ENCODE data around the gene IMPA2.

Gene IMPA2

DNA sequence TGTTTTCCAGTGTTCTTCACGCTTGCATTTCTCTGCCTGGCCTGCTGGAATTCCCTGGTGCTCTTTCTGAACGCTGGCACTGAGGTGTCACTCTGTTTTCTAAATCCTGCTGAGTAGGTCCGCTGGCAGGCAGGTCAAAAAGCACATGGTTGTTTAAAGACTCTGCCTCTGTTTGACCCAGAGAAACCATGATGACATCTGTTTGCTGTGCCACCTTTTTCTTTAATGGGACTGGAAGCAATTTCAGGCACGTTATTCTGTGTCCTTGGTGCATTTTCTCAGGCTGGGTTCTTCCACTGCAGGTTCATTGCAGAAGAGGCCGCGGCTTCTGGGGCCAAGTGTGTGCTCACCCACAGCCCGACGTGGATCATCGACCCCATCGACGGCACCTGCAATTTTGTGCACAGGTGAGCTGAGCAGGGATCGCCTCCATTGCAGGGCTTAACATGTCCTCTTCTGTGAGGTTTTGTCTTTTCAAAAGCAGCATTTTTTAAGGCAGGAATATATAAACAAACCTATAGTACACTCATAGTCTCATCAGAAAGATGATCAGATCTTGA, 28.4 kb downstream of the IMPA2 start:
- DNase-seq, result no peak

DNA sequence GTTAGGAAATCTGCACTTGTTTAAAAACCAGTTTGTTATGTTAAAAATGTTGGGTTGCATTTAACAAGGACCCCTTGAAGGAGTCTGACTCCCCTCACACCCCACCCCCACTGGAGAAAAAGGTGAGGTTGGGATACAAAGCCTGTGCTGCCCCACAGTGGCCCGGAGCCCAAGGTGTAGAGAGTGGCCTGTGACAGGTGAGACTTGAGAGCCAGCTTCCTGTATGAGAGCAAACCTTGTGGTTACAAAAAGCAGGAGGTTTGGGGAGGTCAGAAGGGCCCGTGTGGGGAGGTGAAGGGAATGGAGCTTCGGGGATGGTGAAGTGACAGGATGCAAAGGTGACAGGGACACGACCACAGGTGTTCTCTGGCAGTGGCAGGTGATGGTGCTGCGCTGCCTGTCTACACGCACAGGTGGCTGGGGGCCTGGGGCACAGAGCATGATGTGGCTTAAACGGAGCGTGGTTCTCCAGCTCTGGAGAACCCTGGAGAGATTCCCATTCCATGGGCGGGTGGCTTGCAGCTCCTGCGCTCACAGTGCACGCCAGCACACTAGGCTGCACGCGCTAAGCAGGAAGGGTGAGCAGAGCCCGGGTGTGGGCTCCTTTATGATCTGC, 29.0 kb downstream of the IMPA2 start:
- DNase-seq, result no peak

DNA sequence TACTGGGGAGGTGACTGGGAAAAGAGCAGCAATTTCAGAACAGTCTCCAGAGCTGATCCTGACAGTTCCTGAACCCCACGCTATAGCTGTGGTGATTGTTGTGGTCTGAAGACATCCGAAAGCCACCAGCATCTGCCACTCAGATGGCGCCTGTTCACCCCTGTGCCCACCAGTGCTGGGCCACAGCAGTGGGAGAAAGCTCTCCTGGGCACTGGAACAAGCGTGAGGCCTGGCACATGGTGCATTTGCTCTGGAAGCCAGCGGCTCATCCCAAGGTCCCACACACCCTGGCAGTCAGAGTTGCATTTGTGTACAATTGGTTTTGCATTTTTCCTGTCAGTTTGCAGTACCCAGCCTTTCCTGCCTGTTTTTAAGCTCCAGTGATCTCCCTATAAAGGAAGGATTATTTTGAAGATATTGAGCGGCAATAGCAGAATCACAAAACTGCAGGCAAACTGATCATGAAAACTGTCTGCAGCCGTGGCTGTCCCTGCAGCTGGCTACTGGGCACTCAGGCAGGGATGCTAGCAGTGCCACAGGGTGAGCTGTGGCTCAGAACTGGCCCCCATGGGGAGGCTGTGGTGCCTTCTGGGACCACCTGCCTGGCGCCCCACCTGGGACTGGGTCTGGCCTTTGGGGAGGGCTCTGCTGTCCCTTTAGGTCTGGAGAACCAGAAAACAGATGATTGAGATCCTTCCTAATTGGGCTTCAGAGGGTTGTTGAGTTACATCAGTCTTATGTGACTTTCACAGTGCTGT, 30.1 kb downstream of the IMPA2 start:
- DNase-seq, result no peak

DNA sequence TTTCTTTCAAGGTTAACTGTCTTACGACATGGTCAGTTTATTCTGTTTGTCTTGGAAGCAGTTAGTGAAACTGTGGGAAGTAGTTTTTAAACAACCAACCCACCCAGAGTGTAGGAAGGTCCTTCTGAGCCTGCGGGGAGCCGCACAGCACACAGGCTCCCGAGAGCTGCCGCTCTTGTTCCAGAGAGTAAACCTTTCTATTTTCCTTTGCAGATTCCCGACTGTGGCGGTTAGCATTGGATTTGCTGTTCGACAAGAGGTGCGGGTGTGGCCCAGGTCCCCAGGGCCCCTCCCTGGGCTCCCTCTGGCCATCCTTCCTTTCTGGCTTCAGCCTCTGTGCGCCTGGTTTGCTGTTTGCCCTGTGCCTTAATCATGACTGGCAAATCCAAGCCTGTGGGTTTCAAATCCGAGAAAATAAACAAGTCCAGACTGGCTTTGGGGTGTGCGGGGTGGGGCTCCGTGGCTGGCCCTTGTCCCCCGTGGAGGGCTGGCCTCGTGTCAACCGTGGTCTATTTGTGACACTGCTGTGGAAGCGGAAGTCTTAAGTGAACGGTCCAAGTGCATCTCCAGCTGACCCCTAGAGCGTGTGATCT, 30.7 kb downstream of the IMPA2 start:
- no peak for DNase-seq

DNA sequence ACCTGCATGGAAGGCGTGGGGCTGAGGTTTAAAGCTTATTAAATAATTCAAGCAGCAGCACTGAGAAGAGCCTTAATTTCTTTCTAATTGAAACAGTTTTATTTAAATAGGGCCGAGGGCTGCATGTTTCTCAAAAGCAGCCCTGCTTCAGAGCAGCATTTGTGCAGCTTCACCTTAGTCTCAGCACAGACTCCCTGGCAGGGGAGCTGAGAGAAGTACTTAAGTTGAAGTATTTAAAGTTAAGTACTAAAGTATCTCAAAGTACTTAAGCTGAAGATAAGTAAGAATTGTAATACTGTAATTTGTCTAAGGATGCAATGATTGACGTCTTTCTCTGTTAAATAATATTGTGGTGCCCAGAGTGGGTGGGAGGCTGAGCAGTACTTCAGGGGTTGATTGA, 31.4 kb downstream of the IMPA2 start:
- DNase-seq, result no peak

DNA sequence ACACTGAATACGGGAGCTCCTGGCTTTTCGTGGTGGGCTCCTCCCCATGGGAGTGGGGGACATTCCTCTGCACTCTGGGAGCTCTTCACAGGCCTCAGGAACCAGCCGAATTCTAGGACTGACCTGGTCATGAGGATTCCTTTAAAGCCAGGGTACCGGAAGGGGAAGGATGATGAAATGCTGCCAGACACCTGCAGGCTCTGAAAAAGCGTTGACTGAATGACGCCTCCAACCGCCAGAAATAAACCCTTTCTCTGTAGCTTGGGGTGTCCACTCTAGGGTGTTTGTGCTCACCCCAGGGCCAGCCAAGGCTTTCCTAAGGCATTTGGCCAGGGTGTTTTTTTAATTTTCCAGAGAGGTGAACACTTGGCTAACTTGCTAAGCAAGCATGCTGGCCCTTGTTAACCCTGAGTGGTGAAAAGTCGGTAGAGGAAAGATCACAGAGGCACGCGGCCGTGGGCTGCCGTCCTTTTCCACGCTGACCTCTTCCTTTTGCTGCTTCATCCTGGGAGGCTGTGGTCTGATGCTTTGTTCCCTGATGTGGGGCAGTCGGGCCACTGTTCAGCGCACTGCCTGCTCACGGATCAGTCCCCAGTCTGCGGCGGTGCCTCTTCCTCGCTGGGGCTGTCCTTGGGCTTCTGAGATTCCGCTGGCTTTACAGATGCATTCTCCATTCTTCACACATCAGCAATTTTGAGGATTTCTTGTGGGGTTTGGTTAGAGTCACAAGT, 32.0 kb downstream of the IMPA2 start:
- no peak for DNase-seq

DNA sequence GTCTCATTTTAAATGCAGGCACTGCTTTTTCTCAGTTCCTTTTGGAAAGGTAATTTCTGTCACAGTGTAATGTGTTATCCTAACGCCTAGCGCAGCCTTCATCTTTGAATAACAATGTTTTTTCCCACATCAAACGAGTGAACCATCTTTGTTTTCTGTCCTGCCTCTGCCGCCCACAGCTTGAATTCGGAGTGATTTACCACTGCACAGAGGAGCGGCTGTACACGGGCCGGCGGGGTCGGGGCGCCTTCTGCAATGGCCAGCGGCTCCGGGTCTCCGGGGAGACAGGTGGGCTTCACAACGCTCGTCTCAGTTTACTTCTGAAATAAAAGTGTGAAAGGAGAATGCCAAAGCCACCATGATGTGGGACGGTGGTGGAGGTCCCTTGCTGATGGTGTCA, 32.8 kb downstream of the IMPA2 start:
- DNase-seq, result no peak

DNA sequence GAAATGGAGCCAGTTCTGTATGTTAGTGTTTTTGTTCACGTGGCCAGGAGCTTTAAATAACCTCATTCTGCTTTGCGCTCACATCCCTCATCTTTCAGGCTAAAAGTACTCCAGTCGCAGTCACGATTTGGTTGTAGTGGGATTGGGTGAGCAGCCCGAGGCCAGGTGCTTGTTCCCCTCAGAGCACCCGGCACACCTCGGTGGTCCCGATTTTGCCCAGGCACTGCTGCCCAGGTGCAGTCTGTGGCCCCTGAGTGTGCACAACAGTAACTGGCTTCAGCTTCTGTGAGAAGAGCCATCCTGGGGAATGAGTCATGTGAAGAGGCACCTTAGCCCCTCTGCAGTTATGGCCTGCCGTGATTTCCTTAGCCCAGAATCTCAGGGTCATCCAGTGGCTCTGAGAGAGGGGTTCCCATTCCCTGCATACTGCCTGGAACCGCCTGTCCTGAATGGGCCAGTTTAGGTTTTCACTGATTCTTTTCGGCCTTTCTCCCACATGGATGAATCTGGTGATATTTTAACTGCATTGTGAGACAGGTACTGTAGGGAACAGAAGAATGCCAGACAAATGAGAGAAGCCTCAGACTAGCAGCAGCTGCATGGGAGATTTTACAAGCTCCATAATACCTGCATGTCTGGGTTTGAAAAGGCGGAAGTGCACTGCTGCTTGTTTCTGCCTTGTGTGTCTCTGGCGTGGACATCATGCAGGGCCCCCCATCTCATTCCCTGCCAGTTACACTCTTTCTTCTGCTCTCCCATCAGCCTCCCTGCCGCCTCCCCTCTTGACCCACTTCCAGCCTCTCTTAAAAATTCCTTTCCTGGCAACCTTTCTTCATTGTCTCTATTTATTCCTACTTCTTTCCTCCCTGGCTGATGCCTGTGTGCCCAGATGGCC, 33.5 kb downstream of the IMPA2 start:
- no peak for DNase-seq

DNA sequence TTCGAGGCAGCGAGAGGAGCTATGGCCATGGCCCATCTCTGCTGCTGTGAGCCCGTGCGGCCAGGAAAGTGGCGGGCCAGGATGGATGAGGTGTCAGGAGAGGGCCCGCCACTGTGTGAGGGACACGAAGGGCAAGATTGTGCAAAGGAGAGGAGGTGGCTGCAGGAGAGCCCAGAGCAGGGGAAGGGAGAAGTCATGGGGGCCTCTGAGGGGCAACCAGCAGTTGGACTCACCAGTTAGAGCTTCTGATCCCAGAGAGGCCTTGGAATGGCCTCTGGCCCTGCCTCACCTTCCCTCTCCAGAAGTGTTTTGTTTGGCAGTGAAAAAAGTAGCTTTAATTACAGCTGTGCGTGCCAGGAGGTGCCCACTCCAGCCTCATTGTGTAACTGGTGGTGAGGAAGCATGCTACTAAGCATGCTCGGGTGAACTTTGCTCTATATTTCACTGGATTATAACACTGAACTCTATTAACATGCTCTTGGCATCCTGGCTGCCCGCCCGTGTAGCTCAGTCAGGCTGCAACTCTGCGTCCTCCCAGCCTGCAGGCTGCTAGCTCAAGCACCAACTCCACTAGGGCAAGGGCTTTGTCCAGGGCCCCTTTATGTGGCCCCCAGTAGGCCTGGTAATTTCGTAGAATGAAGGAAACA, 34.2 kb downstream of the IMPA2 start:
- no peak for DNase-seq

DNA sequence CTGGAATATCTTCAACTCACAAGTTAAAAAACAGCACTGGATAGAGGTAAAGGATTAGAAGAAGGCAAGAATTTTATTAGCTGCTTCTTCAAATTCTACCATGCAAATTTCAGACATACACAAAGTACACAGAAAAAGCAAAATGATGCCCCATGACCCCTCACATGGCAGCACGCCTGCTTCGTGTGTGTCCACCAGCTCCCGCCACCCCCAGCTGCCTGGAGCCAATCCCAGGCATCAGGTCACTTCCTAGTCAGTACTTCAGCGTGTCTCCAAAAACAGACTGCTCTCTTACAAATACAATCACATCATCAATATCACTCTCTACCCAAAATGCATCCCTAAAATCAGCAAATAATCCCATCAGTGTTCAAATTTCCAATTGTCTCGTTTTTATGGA, 35.8 kb downstream of the IMPA2 start:
- DNase-seq, result no peak

DNA sequence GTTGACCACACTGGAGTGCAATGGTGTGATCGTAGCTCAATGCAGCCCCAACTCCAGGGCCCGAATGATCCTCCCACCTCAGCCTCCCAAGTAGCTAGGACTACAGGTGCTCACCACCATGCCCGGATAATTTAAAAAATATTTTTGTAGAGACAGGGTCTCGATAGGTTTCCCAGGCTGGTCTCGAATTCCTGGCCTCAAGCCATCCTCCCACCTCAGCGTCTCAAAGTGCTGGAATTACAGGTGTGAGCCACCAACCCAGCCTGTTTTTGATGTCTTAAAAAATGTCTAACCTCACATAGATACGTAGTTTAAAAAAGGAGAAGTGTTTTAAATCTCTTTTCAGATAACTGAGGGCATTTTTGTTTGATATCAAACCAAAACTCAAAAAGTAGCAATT, 37.6 kb downstream of the IMPA2 start:
- DNase-seq, result no peak

DNA sequence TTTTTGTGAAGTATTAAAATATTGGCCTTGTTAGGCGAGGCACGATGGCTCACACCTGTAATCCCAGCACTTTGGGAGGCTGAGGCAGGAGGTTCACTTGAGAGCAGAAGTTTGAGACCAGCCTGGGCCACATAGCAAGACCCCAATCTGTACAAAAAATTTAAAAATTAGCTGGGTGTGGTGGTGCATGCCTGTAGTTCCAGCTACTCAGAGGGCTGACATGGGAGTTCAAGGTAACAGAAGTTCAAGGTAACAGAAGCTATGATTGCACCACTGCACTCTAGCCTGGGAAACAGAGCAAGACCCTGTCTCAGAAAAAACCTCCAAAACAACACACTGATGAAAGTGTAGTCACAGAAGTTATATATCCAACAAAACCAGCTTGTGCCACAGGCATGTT, 39.8 kb downstream of the IMPA2 start:
- DNase-seq, result no peak

DNA sequence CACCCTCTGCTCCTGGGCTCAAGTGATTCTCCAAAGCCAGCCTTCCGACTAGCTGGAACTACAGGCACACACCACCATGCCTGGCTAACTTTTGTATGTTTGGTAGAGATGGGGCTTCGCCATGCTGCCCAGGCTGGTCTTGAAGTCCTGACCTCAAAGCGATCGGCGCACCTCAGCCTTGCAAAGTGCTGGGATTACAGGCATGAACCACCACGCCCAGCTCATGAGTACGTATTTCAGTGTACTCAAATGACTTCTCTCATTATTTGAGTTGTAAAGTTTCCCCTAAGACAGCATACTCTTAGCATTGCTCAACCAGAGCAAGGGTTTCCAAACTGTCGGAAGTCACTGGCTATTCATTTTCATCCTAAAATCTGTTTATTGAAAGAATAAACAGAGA, 40.3 kb downstream of the IMPA2 start:
- no peak for DNase-seq

DNA sequence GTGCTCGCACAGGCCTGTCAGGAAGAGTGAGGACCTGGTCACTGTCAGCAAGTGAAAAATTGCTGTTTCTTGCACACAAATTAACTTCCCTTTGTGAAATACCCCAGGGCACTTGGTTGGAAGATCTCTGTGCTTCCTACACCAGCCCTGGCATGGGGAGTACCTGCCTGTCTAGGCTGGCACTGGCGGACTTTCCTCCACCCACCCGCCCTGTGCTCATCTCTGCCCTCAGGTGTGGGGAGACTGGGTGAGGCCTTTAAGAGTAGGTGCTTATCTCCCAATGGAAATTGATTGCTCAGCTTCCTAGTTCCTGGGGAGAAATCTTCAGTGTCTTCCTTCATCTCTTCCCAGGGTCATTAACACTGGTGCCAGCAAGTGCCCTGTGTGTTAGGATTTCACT, 42.1 kb downstream of the IMPA2 start:
- DNase-seq, result no peak

DNA sequence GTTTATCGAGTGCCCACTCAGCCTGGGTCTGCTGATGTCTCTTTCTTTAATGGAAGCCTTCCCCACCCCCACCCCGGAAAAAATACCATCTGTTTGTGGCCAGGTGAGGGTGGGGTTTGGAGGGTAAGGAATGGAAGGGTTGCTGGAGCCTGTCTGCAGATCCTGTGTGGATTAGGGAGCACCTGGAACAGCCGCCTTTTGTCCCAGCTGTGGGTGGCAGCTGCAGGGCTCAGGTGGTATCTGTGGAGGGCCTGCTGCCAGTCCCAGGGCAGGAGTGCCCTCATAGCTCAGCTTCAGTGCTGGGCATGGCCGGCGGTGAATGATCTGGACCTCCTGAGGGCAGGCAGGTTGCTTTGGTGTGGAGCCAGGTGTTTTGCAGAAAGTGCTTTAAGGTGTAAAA, 45.3 kb downstream of the IMPA2 start:
- no peak for DNase-seq

DNA sequence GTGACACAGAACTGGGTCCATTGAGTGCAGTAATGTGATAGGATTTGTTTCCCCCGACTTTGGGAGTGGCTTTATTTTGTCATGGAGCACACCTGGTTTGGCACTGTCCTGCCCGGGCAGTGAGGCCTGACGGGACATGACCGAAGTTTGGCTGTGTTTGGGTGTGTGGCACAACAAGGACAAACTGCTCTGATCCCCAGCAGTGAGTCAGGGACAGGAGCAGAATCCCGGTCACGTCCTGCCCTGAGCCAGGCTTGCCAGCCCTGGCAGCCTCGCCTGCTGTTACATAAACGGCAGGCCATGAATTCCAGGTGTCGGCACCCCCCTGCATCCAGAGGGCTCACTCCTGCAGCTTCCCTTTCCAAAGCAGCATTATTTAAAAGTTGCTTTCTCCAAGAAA, 45.7 kb downstream of the IMPA2 start:
- DNase-seq, result no peak

DNA sequence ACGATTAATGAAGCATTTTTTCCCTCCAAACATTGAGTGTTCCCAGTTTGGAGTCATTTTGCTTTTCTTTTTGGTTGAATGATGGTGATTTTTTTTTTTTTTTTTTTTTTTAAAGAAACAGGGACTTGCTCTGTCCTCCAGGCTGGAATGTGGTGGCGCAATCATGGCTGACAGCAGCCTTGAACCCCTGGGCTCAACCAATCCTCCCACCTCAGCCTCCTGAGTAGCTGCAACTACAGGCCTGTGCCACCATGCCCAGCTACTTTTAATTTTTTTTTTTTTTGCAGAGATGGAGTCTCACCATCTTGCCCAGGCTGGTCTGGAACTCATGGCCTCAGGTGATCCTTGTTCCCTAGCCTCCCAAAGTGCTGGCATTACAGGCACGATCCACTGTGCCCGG, 46.2 kb downstream of the IMPA2 start:
- no peak for DNase-seq

DNA sequence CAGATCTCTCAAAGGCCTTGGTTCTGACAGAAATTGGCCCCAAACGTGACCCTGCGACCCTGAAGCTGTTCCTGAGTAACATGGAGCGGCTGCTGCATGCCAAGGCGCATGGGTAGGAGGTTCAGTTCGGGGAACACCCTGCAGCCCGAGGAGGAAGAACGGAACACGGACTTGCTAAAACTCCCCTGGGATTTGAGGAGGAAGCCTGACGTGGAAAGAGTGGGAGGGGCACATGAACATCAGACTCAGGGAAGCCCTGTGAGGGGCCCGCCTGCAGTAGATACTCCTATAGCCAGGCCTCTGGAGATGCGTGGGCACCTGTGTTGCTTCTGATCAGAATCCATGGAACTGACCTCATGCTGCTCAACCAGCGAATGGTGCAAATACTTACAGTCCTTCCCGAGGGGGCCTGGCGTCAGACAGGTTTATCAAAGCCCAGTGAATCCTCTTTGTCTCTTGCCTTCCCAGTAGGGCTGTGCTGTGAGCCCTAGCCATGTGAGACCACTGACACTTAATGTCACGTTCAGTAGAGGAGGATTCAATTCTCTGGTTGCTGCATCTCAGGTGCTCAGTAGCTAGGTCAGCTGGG, 46.8 kb downstream of the IMPA2 start:
- no peak for DNase-seq

DNA sequence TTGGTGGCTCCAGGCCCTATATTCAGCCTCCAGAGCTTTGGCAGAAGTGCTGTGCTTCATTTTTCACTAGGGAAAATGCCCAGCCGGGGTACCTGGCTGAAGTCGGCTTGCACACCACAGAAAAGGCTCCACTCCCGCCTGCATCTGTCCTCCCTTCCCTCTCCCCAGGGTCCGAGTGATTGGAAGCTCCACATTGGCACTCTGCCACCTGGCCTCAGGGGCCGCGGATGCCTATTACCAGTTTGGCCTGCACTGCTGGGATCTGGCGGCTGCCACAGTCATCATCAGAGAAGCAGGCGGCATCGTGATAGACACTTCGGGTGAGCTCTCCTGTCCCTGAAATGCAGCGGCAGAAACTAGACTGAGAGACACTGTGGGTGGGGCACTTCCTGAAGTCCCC, 47.4 kb downstream of the IMPA2 start:
- DNase-seq, result no peak

DNA sequence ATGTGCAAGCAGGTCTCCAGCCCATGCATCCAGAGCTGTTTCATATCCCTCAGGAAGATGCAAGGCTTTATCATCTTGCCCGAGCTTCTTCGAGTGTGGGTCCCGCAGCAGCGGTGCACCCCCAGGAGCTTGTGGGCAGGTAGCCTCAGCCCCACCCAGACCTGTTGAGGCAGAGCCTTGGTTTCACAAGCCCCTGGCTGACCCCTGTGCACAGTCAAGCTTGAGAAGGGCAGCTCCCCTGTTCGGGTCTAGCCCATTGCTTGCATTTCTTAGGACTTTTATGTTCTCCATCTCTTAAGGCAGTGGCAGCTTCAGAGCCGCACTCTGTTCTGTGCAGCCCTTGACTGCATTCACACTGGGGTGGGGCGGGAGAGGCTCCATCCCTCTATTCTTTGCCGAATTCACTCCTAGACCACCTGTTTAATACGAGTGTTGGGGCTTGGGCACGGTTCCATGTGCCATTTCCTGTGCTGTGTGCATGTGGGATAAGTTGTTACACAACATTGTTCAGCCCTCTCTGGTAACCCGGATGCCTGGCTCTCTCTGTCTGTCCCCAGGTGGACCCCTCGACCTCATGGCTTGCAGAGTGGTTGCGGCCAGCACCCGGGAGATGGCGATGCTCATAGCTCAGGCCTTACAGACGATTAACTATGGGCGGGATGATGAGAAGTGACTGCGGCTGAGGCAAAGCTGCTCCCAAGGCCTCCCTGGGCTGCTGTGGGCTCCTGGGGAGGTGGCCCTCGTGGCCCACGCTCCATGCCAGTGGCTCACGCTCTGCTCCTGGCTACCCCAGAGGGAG, 48.7 kb downstream of the IMPA2 start:
- no peak for DNase-seq

DNA sequence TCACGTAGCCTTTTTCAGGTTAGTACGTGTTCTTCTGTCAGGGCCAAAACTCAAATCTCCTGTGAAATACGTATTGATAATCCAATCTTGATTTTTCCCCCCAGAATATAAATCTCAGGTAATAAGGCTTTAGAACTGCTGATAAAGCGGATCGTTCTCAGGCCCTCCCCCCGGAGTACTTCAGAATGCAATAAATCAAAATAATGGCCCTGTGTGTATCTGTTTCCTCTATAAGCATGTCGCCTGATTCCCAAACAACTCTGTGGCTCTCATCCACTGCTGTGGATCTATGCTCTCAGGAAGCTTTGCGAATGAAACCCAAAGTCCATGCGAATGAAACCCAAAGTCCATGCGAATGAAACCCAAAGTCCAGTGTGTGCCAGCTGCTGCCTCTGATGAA, 49.4 kb downstream of the IMPA2 start:
- no peak for DNase-seq

Measured in stimulated activated CD4-positive, alpha-beta T cell treated with anti-CD3 and anti-CD28 coated beads, Interleukin-2, amount 100 ng/mL, for 48 hours (primary cell).